HepG2 (cell line): Measurements from ENCODE around the gene OSBPL3. TPM values are rescaled to one million over a fixed set of nuclear protein-coding genes. Genes with fewer than 3 reads are reported as not detected.

Source experiments
- ATAC-seq: fragments of 200-7000 bp; cut with Tn5 transposase; 3 replicates; pipeline ENCODE4 v1.9.1; 2020; ENCODE audit warnings: mild to moderate bottlenecking, moderate library complexity
- BruUV-seq: library from RNA; stranded (reverse); fragments of 400-500 nt; replicated peaks from 2 replicates; lab custom pipeline; 2021; lab: Mats Ljungman, UMichigan
- CTCF ChIA-PET: fragments of 300-600 bp; formaldehyde crosslinking; extraction: SDS; loops from one replicate; lab custom pipeline; 2021; ENCODE audit warnings: low total read pairs, inconsistent platforms, low intra/inter-chr PET ratio; lab: Yijun Ruan, JAX
- POLR2A ChIA-PET: fragments of 350-600 bp; sonication (Branson Sonifier 250); formaldehyde crosslinking; loops from one replicate; lab custom pipeline; 2020; ENCODE audit warnings: antibody characterized with exemption, inconsistent platforms; lab: Yijun Ruan, JAX
- DNase-seq: peaks from one replicate; pipeline ENCODE4 v3.0.0-alpha.2; 2015; ENCODE audit warnings: low spot score
- FAIRE-seq: peaks from 3 replicates; lab custom pipeline; 2011; peaks lifted over from hg19 to GRCh38; lab: Jason Lieb, UNC
- H2AFZ ChIP-seq: one replicate; pipeline ENCODE4 v1.6.1; 2011; ENCODE audit warnings: low read length, inconsistent platforms
- H3K27ac ChIP-seq: fragments of 300-600 bp; 3 replicates; pipeline ENCODE4 v1.8.0; 2011; ENCODE audit warnings: mixed run types, mild to moderate bottlenecking, mixed read lengths, low read length, inconsistent platforms; ENCODE audit not compliant: insufficient read depth; ENCODE audit errors: extremely low read length
- H3K27me3 ChIP-seq, 2 experiments: fragments of 200-600 bp in 1 of 2; 2 replicates in 1 of 2; 3 replicates in 1 of 2; pipeline versions ENCODE4 v1.6.0 to v1.8.0; 2011; ENCODE audit warnings: low read length in 2 of 2, mild to moderate bottlenecking in 2 of 2, moderate library complexity in 2 of 2, inconsistent platforms in 1 of 2; ENCODE audit not compliant: insufficient read depth in 2 of 2, control insufficient read depth in 1 of 2
- H3K36me3 ChIP-seq, 2 experiments: fragments of 200-600 bp in 1 of 2; replicated peaks in 1 of 2; 2 replicates in 1 of 2; 3 replicates in 1 of 2; pipeline versions ENCODE4 v1.5.1 to v1.8.0; 2011; ENCODE audit warnings: low read length in 2 of 2, inconsistent platforms in 1 of 2; ENCODE audit not compliant: insufficient read depth in 2 of 2, control insufficient read depth in 1 of 2
- H3K4me1 ChIP-seq: 2 replicates; pipeline ENCODE4 v1.5.1; 2012; ENCODE audit warnings: low read length, inconsistent platforms; ENCODE audit not compliant: insufficient read depth
- H3K4me2 ChIP-seq: 2 replicates; pipeline ENCODE4 v1.6.0; 2011; ENCODE audit warnings: low read depth, low read length, inconsistent platforms
- H3K4me3 ChIP-seq, 3 experiments: fragments of 200-600 bp in 1 of 3; sonication (generic), shearing (Covaris generic) in 1 of 3; replicated peaks in 1 of 3; 2 replicates each; pipeline ENCODE4 v1.5.1; 2011 to 2016; ENCODE audit warnings: low read length in 3 of 3, inconsistent platforms in 2 of 3, low read depth in 2 of 3, mild to moderate bottlenecking in 2 of 3, control low read depth in 1 of 3, mixed read lengths in 1 of 3; ENCODE audit not compliant: insufficient read depth in 1 of 3
- H3K79me2 ChIP-seq: one replicate; pipeline ENCODE4 v1.6.1; 2011; ENCODE audit warnings: low read length, inconsistent platforms; ENCODE audit not compliant: insufficient read depth
- H3K9ac ChIP-seq: 2 replicates; pipeline ENCODE4 v1.6.0; 2011; ENCODE audit warnings: mild to moderate bottlenecking, low read depth, low read length, inconsistent platforms; ENCODE audit not compliant: insufficient read depth
- H3K9me3 ChIP-seq: 2 replicates; pipeline ENCODE4 v1.5.1; 2012; ENCODE audit warnings: mild to moderate bottlenecking, low read length
- H4K20me1 ChIP-seq: 2 replicates; pipeline ENCODE4 v1.6.0; 2011; ENCODE audit warnings: inconsistent platforms, mild to moderate bottlenecking, low read length, moderate library complexity; ENCODE audit not compliant: insufficient read depth
- BRCA1 ChIP-seq: sonication (generic); formaldehyde crosslinking; IDR thresholded peaks from 2 replicates; pipeline ENCODE4 v1.4.0; 2020; ENCODE audit warnings: missing genetic modification reagents
- CBX1 ChIP-seq: IDR thresholded peaks from one replicate; pipeline ENCODE4 v1.6.1; 2016; ENCODE audit warnings: antibody characterized with exemption, low read depth
- ETV5 ChIP-seq: IDR thresholded peaks from 2 replicates; pipeline ENCODE4 v1.6.1; 2018; ENCODE audit warnings: missing biosample characterization, missing genetic modification reagents, inconsistent platforms, borderline replicate concordance
- HDAC2 ChIP-seq: sonication (generic); formaldehyde crosslinking; IDR thresholded peaks from 2 replicates; pipeline ENCODE4 v1.4.0; 2020; ENCODE audit warnings: missing genetic modification reagents
- HNF4G ChIP-seq, 2 experiments: sonication (generic) in 1 of 2; formaldehyde crosslinking in 1 of 2; IDR thresholded peaks; 2 replicates each; pipeline versions ENCODE4 v1.4.0 to v1.6.1; 2011 to 2020; ENCODE audit warnings: borderline replicate concordance in 2 of 2, low read depth in 2 of 2, mild to moderate bottlenecking in 2 of 2, low read length in 1 of 2, missing genetic modification reagents in 1 of 2, moderate library complexity in 1 of 2
- KLF15 ChIP-seq: sonication (generic); formaldehyde crosslinking; IDR thresholded peaks from 2 replicates; pipeline ENCODE4 v1.8.1; 2023; ENCODE audit warnings: borderline replicate concordance, mild to moderate bottlenecking, inconsistent platforms, missing genetic modification reagents, mixed read lengths
- MAF1 ChIP-seq: sonication (generic); formaldehyde crosslinking; IDR thresholded peaks from 2 replicates; pipeline ENCODE4 v1.5.0; 2020; ENCODE audit warnings: missing genetic modification reagents, borderline replicate concordance
- MTF1 ChIP-seq: sonication (generic); formaldehyde crosslinking; IDR thresholded peaks from 2 replicates; pipeline ENCODE4 v1.5.0; 2020; ENCODE audit warnings: missing genetic modification reagents
- MXI1 ChIP-seq: IDR thresholded peaks from 3 replicates; pipeline ENCODE4 v1.6.1; 2012; ENCODE audit warnings: low read depth, low read length, inconsistent platforms, borderline replicate concordance
- NONO ChIP-seq, 2 experiments: fragments of 450-650 bp in 1 of 2; sonication (generic) in 1 of 2; formaldehyde crosslinking in 1 of 2; IDR thresholded peaks in 1 of 2; conservative IDR thresholded peaks in 1 of 2; 2 replicates each; pipeline versions ENCODE4 v1.6.1 to v1.8.0; 2017 to 2022; ENCODE audit warnings: mild to moderate bottlenecking in 1 of 2, missing genetic modification reagents in 1 of 2, moderate library complexity in 1 of 2
- NR2F2 ChIP-seq: IDR thresholded peaks from 2 replicates; pipeline ENCODE4 v1.6.1; 2012; ENCODE audit warnings: low read depth, inconsistent platforms, borderline replicate concordance
- ZFP62 ChIP-seq: sonication (generic); formaldehyde crosslinking; IDR thresholded peaks from 2 replicates; pipeline ENCODE4 v1.4.0; 2020; ENCODE audit warnings: missing genetic modification reagents
- ZFX ChIP-seq: sonication (generic); formaldehyde crosslinking; IDR thresholded peaks from 2 replicates; pipeline ENCODE4 v1.4.0; 2020; ENCODE audit warnings: mild to moderate bottlenecking, low read depth, missing genetic modification reagents, moderate library complexity
- ZKSCAN8 ChIP-seq: IDR thresholded peaks from 2 replicates; pipeline ENCODE4 v1.6.1; 2016; ENCODE audit warnings: borderline replicate concordance, missing genetic modification reagents, missing compliant biosample characterization
- ZMYM4 ChIP-seq: sonication (generic); formaldehyde crosslinking; IDR thresholded peaks from 2 replicates; pipeline ENCODE4 v1.8.1; 2023; ENCODE audit warnings: mild to moderate bottlenecking, missing genetic modification reagents
- ZNF17 ChIP-seq: sonication (generic); formaldehyde crosslinking; IDR thresholded peaks from 2 replicates; pipeline ENCODE4 v1.5.0; 2020; ENCODE audit warnings: mild to moderate bottlenecking, missing genetic modification reagents
- ZNF230 ChIP-seq: sonication (generic); formaldehyde crosslinking; IDR thresholded peaks from 2 replicates; pipeline ENCODE4 v1.4.0; 2020; ENCODE audit warnings: mild to moderate bottlenecking, missing genetic modification reagents
- ZNF34 ChIP-seq: sonication (generic); formaldehyde crosslinking; IDR thresholded peaks from 2 replicates; pipeline ENCODE4 v1.4.0; 2020; ENCODE audit warnings: mild to moderate bottlenecking, missing genetic modification reagents, borderline replicate concordance
- ZNF552 ChIP-seq: sonication (generic); formaldehyde crosslinking; IDR thresholded peaks from 2 replicates; pipeline ENCODE4 v1.9.0; 2022; ENCODE audit warnings: missing genetic modification reagents, mild to moderate bottlenecking, borderline replicate concordance
- ZNF816 ChIP-seq: sonication (generic); formaldehyde crosslinking; IDR thresholded peaks from 2 replicates; pipeline ENCODE4 v1.8.0; 2022; ENCODE audit warnings: missing genetic modification reagents, mild to moderate bottlenecking, borderline replicate concordance
- WGBS: methylation state at CpG from one replicate; pipeline ENCODE4 v1.1.6; 2017; ENCODE audit warnings: low lambda C conversion rate; 5-methylcytosine and 5-hydroxymethylcytosine counted together
- in situ Hi-C: cut with HindIII; loops from 2 replicates; pipeline ENCODE4 v1.10.0; 2017; ENCODE audit warnings: low pct_unique_long_range_greater_than_20kb; ENCODE audit not compliant: extremely low pct_ligation_motif_present
- intact Hi-C: fragments of 100-400 bp; cut with micrococcal nuclease; formaldehyde crosslinking; loops from one replicate; pipeline ENCODE4 v1.10.0; 2022; ENCODE audit not compliant: unreplicated experiment
- polyA plus RNA-seq, 8 experiments: library from polyadenylated mRNA; depleted of rRNA in 3 of 8; stranded (reverse) in 7 of 8; unstranded in 1 of 8; fragments of >200 nt; fragmentation: Illumina TruSeq in 4 of 8; extraction: Trizol in 4 of 8; gene quantifications; 2 replicates each; pipeline versions ENCODE4 v1.2.1 to v1.2.3, GENCODE V29; 2011 to 2016; ENCODE audit warnings: low read depth in 4 of 8, missing spikeins in 1 of 8, mixed read lengths in 1 of 8; ENCODE audit not compliant: insufficient read depth in 1 of 8
- total RNA-seq, 5 experiments: library from RNA; depleted of rRNA; stranded (reverse); fragments of >200 nt; fragmentation: Illumina TruSeq; extraction: Trizol; gene quantifications; 2 replicates each; pipeline ENCODE4 v1.2.3, GENCODE V29; 2016; ENCODE audit warnings: low read depth in 1 of 5
- TF ChIP-seq, protein P1 (sequence below): sonication (generic); formaldehyde crosslinking; IDR thresholded peaks from 2 replicates; pipeline ENCODE4 v1.4.0; 2020; ENCODE audit warnings: mild to moderate bottlenecking, missing genetic modification reagents
- TF ChIP-seq, protein P2 (sequence below): sonication (generic); formaldehyde crosslinking; IDR thresholded peaks from 2 replicates; pipeline ENCODE4 v1.4.0; 2020; ENCODE audit warnings: missing genetic modification reagents, borderline replicate concordance

OSBPL3 gene
- total and polyA plus RNA-seq, 2 of the 13 experiments (the other 11 are each of a cell fraction or from before 2014, with no cell fraction given) = 8.8 to 28.9 TPM

DNA sequence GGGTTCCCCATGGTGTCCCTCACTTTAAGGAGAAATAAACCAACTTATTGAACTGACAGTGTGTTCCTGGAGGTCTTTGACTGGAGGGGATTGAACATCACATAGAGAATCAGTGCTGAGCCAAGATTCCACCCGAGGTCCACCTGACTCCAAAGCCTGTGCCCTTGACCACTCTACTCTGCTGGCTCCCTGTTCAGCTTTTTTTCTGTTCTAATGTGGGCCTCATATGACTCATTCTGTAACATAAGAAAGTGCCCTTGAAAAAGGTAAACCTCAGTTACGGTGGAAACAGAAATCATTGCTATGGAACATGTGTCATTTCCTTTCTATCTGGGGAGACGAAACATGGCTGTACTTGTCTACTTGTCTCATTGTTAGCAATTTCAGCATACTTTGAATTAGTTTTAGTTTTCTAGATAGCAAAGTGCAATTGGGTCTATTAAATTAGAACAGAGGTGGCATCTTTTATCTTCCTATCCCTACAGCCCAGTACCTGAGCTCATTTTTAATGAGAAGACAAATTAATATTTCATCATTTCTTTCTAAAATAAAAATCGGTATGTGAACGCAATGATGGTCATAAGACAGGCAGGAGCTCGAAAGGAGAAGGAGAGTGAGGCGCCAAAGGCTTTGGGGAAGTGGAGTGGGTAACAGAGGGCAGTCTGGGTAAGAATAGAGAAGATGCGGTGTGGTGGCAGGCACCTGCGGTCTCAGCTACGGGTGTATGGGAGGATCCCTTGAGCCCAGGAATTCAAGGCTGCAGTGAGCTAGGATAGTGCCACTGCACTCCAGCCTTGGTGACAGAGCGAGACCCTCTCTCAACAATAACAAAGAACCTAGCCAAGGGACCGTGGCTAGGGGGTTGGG lies 224.2 kb downstream of the OSBPL3 start:
- peak; percentile 21 for FAIRE-seq
- TF ChIP-seq MXI1 (peak; percentile 43; the same call in 1 of the 3 replicates), NONO (IDR thresholded peaks at IDR 0.05) (no peak), NONO (CRISPR knock-in tag; conservative IDR thresholded peaks at IDR 0.05) (no peak), MTF1 (no peak), ZKSCAN8 (no peak), ZMYM4 (CRISPR knock-in tag) (no peak), MAF1 (CRISPR knock-in tag) (no peak), CBX1 (no peak), BRCA1 (CRISPR knock-in tag) (no peak), ZNF34 (CRISPR knock-in tag) (no peak), NR2F2 (no peak), ETV5 (CRISPR knock-in tag) (peak; percentile 11; the same call in 1 of the 2 replicates), ZFP62 (CRISPR knock-in tag) (no peak), HNF4G (IDR thresholded peaks at IDR 0.05; ENCODE audit: borderline replicate concordance, low read depth, low read length) (no peak), HNF4G (CRISPR knock-in tag; IDR thresholded peaks at IDR 0.05; ENCODE audit: borderline replicate concordance, low read depth) (no peak), ZNF816 (CRISPR knock-in tag) (no peak), KLF15 (CRISPR knock-in tag) (no peak), ZFX (CRISPR knock-in tag) (peak; percentile 34; the same call in 1 of the 2 replicates), HDAC2 (no peak), ZNF230 (CRISPR knock-in tag) (no peak), ZNF552 (no peak), ZNF17 (CRISPR knock-in tag) (no peak)
- TF ChIP-seq, protein P1, sequence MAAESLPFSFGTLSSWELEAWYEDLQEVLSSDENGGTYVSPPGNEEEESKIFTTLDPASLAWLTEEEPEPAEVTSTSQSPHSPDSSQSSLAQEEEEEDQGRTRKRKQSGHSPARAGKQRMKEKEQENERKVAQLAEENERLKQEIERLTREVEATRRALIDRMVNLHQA (CRISPR knock-in tag) = no peak
- TF ChIP-seq, protein P2, sequence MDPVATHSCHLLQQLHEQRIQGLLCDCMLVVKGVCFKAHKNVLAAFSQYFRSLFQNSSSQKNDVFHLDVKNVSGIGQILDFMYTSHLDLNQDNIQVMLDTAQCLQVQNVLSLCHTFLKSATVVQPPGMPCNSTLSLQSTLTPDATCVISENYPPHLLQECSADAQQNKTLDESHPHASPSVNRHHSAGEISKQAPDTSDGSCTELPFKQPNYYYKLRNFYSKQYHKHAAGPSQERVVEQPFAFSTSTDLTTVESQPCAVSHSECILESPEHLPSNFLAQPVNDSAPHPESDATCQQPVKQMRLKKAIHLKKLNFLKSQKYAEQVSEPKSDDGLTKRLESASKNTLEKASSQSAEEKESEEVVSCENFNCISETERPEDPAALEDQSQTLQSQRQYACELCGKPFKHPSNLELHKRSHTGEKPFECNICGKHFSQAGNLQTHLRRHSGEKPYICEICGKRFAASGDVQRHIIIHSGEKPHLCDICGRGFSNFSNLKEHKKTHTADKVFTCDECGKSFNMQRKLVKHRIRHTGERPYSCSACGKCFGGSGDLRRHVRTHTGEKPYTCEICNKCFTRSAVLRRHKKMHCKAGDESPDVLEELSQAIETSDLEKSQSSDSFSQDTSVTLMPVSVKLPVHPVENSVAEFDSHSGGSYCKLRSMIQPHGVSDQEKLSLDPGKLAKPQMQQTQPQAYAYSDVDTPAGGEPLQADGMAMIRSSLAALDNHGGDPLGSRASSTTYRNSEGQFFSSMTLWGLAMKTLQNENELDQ (CRISPR knock-in tag) = no peak

More for the DNA sequence above, 224.2 kb downstream of the OSBPL3 start:
- TSS peak; percentile 53 for BruUV-seq
- POLR2A ChIA-PET = interaction anchor here (1.9 kb wide), 1 partner anchor 369 kb away, joined by 6 read pairs; the partner anchor contains the start of gene CYCS
- DNase-seq (peak; percentile 80), ATAC-seq (peak; percentile 13; the same call in 1 of the 3 replicates)
- Histone ChIP-seq H3K36me3 (no peaks in the 10 kb centered on the region), H2AFZ (no peak overlapping the region), H3K9ac (peak overlapping the region; percentile 86), H3K27me3 (no peaks in the 10 kb centered on the region), H3K4me2 (peak overlapping the region; percentile 94), H3K27ac (peak overlapping the region; percentile 44), H3K79me2 (peaks cover 4% of the 10 kb centered on the region), H4K20me1 (no peaks in the 10 kb centered on the region), H3K9me3 (no peaks in the 10 kb centered on the region), H3K4me3 (peak overlapping the region in 2 of 3 experiments; percentile 80 to 81; a peak in 4 of 6 replicates), H3K4me1 (peaks cover 37% of the 10 kb centered on the region)
- WGBS = 73% methylated on average over 12 of the region's 12 CpGs
- intact Hi-C loops = loop anchor here (5.0 kb wide), 1 partner anchor 178 kb away; no protein-coding TSS in a partner anchor
- in situ Hi-C loops = no loop called here
- CTCF ChIA-PET = no interaction called here
